ENCODE data around the gene KLHL26. TPM values are rescaled to one million over a fixed set of nuclear protein-coding genes. Genes with fewer than 3 reads are reported as not detected.

Gene KLHL26
- total RNA-seq, 1 donor from 2014 or later = 5.7 TPM

DNA sequence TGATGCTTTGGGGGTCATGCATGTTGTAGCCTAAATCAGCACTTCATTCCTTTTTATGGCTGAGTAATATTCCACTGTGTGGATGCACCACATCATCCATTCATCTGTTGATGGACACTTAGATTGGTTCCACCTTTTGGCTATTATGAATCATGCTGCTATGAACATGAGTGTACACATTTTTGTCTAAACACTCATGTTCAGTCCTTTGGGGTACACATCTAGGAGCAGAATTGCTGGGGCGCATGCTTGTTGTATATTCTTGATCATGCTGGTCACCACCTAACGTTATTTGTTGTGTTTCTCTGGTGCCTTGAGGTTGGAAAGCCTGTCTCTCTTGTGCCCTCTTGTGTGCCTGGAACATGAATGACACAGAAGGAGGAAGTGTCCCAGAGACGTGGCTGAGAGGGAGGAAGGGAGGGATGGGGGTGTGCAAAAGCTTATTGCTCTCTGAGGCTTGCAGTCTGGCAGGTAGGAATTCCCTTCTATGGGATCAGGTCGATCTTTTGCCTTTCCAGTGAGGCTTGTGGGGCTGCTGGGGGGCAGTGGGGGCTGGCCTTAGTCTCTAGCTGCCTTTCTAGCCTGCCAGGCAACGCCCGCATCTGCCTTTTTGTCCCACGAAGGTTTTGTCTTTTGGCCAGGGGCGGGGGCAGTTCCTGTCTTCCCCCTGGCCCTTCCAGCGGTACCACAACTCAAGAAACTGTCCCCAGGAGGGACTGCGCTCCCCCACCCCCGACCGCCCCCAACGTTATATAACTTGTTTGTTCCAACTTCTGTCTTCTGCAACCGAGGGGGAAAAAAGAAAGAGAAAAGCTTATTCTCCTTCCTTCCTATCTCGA lies 7.6 kb downstream of the KLHL26 start:
- FAIRE-seq (no peak), DNase-seq (ENCODE audit: low spot score in 2 of 2) (no peak)

DNA sequence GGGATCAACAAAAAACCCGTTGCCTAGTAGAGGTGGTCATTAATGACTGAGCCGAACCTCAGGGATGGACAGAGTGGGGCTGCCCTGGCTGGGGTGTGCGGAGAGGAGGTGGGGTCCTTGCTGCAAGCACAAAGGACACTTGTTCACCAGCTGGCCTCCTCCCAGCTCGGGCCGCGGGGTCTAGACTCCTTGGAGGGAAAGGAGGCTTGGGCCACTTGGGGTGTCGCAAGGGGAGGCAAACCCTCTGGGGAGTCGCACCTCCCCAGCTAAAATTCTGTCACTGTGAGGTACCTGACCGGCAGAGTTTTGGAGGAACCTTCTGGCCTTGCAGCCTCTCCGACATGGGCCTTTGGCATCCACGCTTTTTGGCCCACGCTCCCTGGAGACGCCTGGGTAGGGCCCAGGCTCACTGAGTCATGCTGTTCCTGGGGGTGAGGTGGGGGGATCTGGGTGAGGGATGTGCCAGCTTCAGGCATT lies 8.2 kb downstream of the KLHL26 start:
- no peak for FAIRE-seq
- DNase-seq (ENCODE audit: low spot score in 2 of 2) = peak in 1 of 2 donors; percentile 62

DNA sequence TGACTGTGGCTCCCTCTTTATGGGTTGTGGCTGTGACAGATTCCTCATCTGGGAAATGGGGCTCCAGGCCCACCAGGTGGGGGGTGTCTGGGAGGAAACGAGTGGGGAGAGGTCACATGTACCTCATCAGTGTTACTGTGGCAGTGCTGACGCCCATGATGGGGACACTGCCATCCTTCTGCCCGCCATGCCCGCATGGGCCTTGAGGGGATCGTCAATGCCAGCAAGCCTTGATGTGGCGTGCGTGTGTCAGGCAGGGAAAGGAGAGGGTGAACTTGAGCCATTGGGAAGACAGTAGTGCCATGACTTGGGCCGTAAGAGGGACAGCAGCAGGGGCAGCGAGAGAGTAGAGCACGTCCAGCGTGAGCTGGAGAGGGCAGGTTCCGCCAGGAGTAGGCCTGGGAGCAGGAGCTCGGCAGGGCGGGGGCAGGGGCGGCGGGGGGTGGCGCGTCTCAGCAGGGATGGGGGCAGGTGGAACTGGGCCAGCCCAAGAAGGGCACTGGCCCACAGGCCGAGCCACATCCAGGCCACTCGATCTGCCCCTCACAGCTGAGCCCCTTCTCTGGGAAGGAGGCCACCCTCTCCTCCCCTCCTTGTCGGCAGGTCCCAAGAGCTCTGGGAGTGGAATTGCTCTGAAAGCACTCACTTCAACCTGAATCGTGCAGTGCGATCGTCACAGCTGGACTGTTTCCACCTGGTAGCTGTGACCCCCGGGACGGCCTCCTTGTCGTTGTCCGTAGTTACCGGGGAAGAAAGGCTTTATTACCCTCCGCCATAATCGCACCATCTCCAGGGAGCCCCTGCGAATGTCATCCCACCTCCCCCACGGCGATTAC lies 9.9 kb downstream of the KLHL26 start:
- no peak for DNase-seq (ENCODE audit: low spot score in 2 of 2)
- FAIRE-seq = no peak

DNA sequence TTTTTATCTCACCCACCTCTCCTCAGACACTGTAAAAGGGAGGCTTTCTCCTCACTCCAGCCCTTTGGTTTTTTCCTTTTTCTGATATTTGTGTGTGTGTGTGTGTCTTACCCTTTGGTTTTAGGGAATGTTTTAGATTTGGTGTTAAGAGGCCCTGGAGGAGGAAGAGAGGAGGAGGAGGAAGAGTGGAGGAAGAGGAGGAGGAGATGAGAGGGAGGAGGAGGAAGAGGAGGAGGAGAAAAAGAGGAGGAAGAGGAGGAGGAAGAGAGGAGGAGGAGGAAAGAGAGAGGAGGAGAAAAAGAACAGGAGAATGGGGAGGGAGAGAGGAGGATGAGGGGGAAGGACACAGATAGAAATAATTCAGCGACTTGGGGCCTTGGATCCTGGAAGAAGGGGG lies 10.5 kb downstream of the KLHL26 start:
- DNase-seq (ENCODE audit: low spot score in 2 of 2) (no peak), FAIRE-seq (no peak)

DNA sequence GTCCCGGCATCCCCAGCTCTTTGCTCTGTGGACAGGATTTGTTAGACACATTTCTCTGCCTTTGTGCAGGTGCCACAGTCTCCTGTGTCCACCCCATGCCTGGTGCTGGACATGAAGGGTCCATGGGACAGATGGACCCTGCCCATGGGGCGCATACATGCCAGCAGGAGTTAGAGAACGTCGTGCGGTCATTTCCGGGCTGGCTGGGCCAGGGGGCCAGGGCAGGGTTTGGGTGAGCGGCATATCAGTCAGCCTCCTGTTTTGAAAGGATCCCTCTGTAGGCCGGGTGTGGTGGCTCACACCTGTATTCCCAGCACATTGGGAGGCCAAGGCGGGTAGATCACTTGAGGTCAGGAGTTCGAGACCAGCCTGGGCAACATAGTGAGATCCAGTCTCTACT lies 11.0 kb downstream of the KLHL26 start:
- DNase-seq (ENCODE audit: low spot score in 2 of 2) (no peak), FAIRE-seq (no peak)

DNA sequence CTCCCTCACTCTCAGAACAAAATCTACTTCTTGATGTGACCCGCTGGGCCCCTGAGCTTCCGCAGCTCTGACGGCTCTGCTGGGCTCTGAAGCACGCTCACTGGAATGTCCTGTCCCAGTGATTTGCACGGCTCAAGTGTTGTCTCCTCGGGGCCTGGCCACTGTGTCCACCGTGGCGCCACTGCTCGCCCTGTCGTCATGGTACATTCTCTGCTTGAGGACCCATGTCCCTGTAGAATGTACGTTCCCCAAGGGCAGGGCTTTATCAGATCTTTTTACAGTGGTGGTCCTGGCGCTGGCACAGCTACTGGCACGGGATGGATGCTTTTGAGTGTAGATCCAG lies 12.1 kb downstream of the KLHL26 start:
- FAIRE-seq (no peak), DNase-seq (ENCODE audit: low spot score in 2 of 2) (no peak)

DNA sequence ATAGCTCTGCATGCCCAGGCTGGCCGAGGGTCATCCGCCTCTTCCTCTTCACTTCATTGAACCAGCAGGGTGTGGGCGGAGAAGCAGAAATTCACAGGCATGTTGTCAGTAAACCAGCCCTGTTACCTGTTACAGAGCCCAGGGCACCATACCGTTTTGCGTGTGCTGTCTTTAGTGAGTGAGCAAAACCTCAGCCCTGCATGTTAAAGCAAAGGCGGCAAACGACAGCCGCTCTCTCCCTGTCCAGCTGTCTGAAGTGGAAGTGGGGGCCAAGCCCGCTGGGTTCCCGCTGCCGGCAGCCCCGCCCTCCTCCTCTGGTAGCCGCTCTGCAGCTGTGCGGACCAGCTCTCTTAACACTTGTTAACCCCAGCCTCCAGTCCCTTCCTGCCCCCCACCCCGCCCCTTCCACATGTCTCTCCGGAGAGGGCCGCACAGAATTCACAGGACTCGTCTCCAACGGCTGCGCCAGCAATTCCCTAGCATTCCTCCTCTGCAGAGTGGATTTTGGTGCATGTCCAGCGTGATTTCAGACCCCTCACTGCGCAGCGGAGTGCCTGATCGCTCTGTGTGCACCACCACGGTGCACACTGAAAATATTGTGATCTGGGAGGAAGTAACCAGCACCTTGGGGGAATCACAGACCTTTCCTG lies 12.7 kb downstream of the KLHL26 start:
- FAIRE-seq = no peak

DNA sequence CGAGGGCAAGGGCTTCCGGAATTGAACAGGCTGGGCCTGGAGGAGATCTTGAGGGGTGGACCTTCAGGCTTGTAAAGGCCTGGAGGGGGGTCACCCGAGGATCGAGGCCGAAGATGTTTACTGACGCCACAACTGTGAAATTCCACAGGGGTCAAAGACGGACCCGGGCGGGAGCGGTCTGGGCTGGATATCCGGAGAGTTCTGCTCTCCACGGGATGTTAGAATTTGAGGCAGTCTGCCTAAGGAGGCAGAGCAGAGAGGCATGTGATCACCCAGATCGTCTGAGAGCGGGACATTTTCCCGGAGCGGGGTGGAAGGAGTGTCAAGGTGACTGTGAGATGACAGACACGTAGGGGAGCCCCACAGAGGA lies 13.2 kb downstream of the KLHL26 start:
- FAIRE-seq (no peak), DNase-seq (ENCODE audit: low spot score in 2 of 2) (no peak)

More for the DNA sequence above, 12.7 kb downstream of the KLHL26 start:
- peak in 1 of 2 donors; percentile 64 for DNase-seq (ENCODE audit: low spot score in 2 of 2)

DNA sequence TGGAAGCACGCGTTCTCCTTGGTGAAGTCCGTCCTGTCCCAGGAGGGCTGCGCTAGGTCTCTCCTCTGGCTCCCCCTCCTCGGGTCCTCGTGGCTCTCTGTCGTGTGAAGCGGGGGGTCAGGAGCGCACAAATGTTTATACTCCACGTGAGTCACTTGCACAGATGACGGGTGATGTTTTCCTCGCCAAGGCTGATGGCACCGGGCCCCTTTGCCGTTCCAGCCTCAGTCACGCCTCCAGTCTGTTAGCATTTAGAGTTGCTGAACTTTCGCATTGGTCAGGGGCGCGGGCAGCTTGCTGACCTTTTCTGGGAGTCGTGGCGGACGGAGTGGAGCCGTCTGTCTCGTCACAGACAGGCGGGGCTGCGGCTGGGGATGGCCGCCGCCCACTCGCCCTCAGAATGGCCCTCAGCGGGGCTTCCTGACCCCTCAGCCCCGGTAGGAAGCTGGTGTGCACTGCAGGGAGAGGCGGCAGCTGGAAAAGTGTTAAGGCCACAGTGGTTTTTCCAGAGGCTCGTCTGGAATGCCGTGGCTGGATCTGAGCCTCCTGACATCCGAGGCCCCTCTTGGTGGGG lies 13.7 kb downstream of the KLHL26 start:
- no peak for FAIRE-seq

DNA sequence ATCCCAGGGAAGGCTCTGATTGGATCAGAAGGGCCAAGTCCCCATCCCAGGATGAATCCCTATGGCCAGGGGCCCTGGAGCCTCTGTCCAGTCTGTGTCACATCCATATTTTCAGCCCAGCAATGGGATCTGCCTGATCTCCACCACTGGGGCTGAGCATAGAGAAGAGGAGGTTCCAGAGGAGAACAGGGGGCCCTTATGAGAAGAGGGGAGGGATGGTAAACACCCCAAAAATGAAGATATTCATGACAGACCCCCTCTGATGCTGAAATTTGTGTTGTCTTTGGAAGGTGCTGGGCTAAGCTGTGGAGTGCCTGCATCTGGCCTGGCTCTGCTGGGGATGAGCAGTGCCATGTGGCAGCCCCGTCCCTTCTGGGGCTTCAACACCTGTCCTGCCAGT lies 14.5 kb downstream of the KLHL26 start:
- FAIRE-seq (no peak), DNase-seq (ENCODE audit: low spot score in 2 of 2) (no peak)

More for the DNA sequence above, 13.7 kb downstream of the KLHL26 start:
- no peak for DNase-seq (ENCODE audit: low spot score in 2 of 2)

DNA sequence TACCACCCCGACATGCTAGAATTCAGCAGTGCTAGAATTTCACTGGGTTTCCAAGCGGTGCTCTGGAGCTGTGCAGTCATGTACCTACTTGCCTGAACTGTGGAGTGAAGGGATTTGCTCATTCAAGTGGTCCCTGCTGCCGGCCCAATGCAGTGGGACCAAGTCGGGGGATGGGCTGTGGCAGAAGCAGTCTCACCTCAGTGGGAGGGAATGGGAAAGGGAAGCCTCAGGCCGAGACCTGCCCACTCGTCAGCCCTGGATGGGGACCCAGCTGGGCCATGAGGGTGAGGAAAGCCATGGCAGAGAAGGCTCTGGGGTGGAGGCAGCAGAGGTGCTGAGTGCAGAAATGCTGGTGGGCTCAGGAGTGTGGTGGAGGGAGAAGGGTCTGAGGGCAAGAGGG lies 14.9 kb downstream of the KLHL26 start:
- DNase-seq (ENCODE audit: low spot score in 2 of 2) = no peak
- no peak for FAIRE-seq

DNA sequence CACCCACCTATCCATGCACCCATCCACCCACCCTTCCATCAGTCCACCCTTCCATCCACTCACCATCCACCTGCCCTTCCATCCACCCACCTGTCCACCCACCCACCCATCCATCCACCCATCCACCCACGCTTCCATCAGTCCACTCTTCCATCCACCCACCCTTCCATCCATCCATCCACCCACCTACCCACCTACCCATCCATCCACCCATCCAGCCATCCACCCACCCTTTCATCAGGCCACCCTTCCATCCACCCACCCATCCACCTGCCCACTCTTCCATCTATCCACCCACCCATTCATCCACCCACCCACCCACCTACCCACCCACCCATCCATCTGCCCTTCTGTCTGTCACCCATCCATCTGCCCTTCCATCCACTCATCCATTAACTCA lies 17.0 kb downstream of the KLHL26 start:
- no peak for FAIRE-seq
- no peak for DNase-seq (ENCODE audit: low spot score in 2 of 2)

DNA sequence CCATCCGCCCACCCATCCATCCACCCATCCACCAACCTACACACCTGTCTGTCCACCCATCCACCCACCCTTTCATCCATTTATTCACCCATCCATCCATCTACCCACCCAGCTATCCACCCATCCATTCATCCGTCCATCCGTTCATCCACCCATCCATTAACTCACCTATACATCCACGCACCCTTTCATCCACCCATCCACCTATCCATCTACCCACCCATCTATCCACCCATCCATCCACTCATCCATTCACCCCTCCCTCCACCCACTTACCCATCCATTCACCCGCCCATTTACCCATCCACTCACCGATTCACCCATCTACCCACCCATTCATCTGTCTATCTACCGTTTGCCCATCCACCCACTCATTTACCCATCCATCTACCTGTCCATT lies 17.6 kb downstream of the KLHL26 start:
- no peak for DNase-seq (ENCODE audit: low spot score in 2 of 2)
- no peak for FAIRE-seq

DNA sequence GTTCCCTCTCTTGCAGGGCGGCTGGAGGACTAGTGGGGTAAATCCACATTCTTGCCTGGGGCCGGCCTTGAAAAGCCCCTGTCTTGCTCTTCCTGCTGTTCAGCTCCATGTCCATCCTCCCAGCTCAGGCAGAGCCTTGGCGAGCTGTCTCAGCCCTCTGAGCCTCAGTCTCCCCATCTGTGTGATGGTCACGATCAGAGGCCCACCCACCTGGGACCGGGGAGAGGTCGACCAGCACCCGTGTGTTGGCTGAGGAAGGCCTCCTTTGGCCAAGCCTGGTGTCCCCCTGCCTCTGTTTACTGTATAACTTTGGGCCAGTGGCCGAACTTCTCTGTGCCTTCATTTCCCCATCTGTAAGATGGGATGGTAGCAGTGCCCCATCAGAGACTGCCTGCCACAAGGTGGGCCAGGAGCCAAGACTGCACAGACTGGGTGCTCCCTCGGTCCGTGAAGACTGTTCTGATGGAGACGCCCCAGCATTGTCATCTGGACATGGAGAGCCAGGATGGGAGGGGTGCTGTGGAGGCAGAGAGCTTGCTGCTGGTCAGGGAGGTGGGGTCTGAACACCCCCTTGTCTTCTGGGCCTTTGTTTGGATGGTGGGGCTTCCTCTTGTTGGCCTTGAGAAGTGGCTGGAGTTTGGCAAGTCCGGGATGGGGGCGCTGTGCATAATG lies 18.5 kb downstream of the KLHL26 start:
- no peak for FAIRE-seq

DNA sequence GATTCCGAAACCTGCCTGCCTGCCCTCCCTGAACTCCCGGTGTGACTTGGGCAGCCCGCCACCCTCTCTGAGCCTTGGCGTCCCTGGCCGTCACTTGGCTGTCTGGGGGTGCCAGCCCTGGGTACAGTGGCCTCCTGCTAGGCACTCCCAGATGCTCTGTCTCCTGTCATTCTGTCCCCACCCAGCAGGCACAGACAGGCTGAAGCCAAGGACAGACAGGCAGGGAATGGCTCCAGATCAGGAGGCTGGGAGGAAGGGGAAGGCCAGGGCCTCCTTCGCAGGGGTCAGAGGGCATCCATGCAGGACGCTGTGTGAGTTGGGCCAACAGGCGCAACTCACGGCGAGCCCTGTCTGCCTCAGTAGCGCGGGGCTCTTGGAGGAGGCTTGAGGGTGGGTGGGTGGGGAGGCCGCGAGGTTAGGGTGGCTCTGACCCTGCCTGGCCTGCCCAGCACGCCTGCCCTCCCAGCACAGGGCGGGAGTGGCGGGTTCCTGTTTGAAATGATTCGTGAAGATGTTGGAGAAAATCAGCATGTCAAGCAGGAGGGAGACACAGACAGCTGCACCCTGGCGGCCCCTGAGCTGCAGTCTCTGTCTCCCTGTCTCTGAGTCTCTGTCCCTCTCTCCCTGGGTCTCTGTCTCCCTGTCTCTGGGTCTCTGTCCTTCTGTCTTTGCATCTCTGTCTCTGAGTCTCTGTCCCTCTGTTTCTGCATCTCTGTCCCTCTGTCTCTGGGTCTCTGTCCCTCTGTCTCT lies 19.7 kb downstream of the KLHL26 start:
- FAIRE-seq = no peak
- DNase-seq (ENCODE audit: low spot score in 2 of 2) = no peak

More for the DNA sequence above, 18.5 kb downstream of the KLHL26 start:
- no peak for DNase-seq (ENCODE audit: low spot score in 2 of 2)

DNA sequence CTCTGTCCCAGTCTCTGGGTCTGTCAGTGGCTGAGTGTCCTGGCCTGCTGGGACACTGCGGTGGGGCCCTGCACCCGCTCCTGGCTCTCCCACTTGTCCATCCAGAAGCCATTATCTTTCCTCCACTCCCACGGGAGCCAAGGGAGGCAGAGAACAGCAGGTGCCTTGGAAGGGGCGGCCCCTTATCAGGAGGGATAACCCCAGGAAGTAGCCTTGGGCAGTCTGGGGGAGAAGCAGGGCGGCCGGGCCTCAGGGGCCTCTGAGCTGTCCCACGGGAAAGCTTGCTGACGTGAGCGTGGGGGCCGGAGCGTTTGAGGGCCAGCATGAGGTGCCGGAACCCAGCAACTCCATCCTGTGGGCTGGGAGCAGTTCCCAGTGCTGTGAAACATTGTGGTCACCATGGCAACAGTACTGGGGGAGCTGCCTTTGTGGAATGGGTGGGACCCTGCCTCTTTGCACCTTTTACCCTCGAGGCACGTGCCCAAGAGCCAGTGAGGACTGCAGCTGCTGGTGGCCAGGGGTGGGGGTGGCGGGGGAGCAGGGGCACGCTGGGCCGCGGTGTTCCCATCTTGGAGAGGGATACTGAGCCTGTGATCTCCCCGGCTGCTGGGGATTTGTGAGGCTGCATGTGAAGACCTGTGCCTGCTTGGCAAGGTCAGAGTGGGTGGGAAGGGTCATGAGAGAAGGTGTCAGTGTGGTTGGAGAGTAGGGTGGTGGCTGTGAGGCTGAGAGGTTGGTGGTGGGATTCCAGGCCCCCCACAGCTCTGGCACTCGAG lies 20.9 kb downstream of the KLHL26 start:
- DNase-seq (ENCODE audit: low spot score in 2 of 2) = peak in 1 of 2 donors; percentile 83
- FAIRE-seq = no peak

DNA sequence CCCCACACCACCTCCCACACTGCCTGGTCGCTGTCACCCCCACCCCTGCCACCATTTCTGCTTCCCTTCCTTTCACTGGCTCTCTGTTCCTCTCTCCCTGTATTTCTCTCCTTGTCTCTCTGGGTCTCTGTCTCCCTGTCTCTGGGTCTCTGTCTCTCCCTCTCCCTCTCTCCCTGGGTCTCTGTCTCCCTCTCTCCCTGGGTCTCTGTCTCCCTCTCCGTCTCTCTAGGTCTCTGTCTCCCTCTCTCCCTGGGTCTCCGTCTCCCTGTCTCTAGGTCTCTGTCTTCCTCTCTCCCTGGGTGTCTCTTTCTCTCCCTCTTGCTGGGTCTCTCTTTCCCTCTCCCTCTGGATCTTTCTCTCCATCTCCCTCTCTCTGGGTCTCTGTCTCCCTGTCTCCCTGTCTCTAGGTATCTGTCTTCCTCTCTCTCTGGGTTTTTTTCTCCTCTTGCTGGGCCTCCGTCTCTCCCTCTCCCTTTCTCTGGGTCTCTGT lies 21.6 kb downstream of the KLHL26 start:
- FAIRE-seq = no peak
- DNase-seq (ENCODE audit: low spot score in 2 of 2) = no peak

DNA sequence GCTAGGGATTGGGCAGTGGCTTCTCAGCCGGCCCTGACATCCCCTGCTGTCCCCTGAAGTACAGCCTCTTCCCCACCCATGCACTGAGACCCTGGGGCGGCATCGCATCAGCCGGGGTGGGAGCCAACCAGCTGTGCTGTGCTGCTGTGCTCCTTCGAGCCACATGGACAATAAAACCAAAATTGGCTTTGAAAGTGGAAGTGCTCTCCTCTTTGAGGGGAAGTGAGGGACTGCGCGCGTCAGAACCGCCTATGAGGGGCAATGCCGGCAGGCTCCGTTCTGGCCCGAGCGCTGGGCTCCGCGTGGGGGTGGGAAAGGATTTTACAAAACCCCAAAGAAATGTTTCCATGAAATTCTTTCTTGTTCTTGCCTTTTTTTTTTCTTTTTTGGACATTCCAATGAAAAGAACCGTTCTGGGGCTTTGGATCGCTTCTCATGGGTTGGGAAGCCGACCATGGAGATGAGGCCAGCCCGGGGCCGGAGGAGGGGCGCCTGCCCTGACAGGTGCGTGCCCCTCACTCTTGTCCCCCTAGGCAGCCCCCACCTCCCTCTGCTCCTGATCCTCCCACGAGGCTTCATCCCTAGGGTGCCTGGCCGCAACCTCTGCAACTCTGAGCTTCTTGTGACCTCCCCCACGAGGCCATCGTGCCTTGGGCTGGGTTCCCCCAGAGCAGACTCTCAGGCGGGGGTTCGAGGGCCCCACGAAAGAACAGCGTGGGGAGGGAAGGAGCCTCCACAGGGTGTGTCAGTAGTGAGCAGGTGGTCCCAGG lies 22.6 kb downstream of the KLHL26 start:
- DNase-seq (ENCODE audit: low spot score in 2 of 2) (peak in 1 of 2 donors; percentile 65), FAIRE-seq (no peak)

Data from frontal cortex (tissue), 4 donors.